ENCODE measurements around the gene PARD6A.

- TF ChIP-seq CTCF (IDR thresholded peaks at IDR 0.05; ENCODE audit: low read depth, low read length) (no peak), EZH2phosphoT487 (IDR thresholded peaks at IDR 0.05; ENCODE audit: low read depth) (no peak)
These were observed 2.8 kb upstream of the PARD6A start for GRCh38 chr16:67657751-67658518.
